ENCODE results near the gene RETREG2. TPM values are rescaled to one million over a fixed set of nuclear protein-coding genes. Genes with fewer than 3 reads are reported as not detected.
"Not testable (repeated sequence)": the region's sequence is repeated elsewhere in the genome, so short reads cannot be mapped to it uniquely, and the experiment has no call there.

RETREG2 gene
- polyA plus RNA-seq, 2 donors, result 28.4 to 38.6 TPM

GRCh38 chr2:219183151-219183772 lies 5.2 kb downstream of the RETREG2 start:
- no peak overlapping the region for H3K27ac ChIP-seq (ENCODE audit: low read depth in 2 of 2, low read length in 1 of 2)
- 91 to 95% methylated on average over 6 of the region's 6 CpGs for WGBS, 2 donors
- H3K9me3 ChIP-seq (ENCODE audit: control insufficient read depth in 2 of 2, insufficient read depth in 1 of 2, low read depth in 1 of 2, low read length in 1 of 2), result no peaks in the 10 kb centered on the region
- H3K36me3 ChIP-seq (ENCODE audit: control insufficient read depth in 2 of 2, insufficient read depth in 2 of 2, low read length in 1 of 2), result peaks cover 9 to 34% of the 10 kb centered on the region in 2 donors
- H3K27me3 ChIP-seq (ENCODE audit: control insufficient read depth in 1 of 2, insufficient read depth in 2 of 2, low read length in 2 of 2), result no peaks in the 10 kb centered on the region
- no peak overlapping the region for H3K4me3 ChIP-seq (ENCODE audit: low read depth in 1 of 2, low read length in 2 of 2)
- peaks cover 0 to 5% of the 10 kb centered on the region in 2 donors for H3K4me1 ChIP-seq (ENCODE audit: control insufficient read depth in 2 of 2, insufficient read depth in 2 of 2, low read length in 1 of 2)

- Histone ChIP-seq H3K4me3 (ENCODE audit: low read depth in 1 of 2, low read length in 2 of 2) (no peak overlapping the region), H3K4me1 (ENCODE audit: control insufficient read depth in 2 of 2, insufficient read depth in 2 of 2, low read length in 1 of 2) (peaks cover 0 to under 1% of the 10 kb centered on the region in 2 donors), H3K27ac (ENCODE audit: low read depth in 2 of 2, low read length in 1 of 2) (no peak overlapping the region), H3K36me3 (ENCODE audit: control insufficient read depth in 2 of 2, insufficient read depth in 2 of 2, low read length in 1 of 2) (peaks cover 9 to 34% of the 10 kb centered on the region in 2 donors), H3K27me3 (ENCODE audit: control insufficient read depth in 1 of 2, insufficient read depth in 2 of 2, low read length in 2 of 2) (no peaks in the 10 kb centered on the region), H3K9me3 (ENCODE audit: control insufficient read depth in 2 of 2, insufficient read depth in 1 of 2, low read depth in 1 of 2, low read length in 1 of 2) (no peaks in the 10 kb centered on the region)
- 92 to 97% methylated on average over 2 of the region's 2 CpGs for WGBS, 2 donors
These were observed 6.0 kb downstream of the RETREG2 start for GRCh38 chr2:219184121-219184520.

GRCh38 chr2:219186754-219187456 lies 8.8 kb downstream of the RETREG2 start:
- no peaks in the 10 kb centered on the region for H3K4me1 ChIP-seq (ENCODE audit: control insufficient read depth in 2 of 2, insufficient read depth in 2 of 2, low read length in 1 of 2)
- H3K27ac ChIP-seq (ENCODE audit: low read depth in 2 of 2, low read length in 1 of 2), result no peak overlapping the region
- H3K27me3 ChIP-seq (ENCODE audit: control insufficient read depth in 1 of 2, insufficient read depth in 2 of 2, low read length in 2 of 2), result no peaks in the 10 kb centered on the region
- no peak overlapping the region for H3K4me3 ChIP-seq (ENCODE audit: low read depth in 1 of 2, low read length in 2 of 2)
- H3K36me3 ChIP-seq (ENCODE audit: control insufficient read depth in 2 of 2, insufficient read depth in 2 of 2, low read length in 1 of 2), result peaks cover 4 to 20% of the 10 kb centered on the region in 2 donors
- H3K9me3 ChIP-seq (ENCODE audit: control insufficient read depth in 2 of 2, insufficient read depth in 1 of 2, low read depth in 1 of 2, low read length in 1 of 2), result no peaks in the 10 kb centered on the region
- 86 to 88% methylated on average over 7 of the region's 7 CpGs for WGBS, 2 donors

- 93 to 97% methylated on average over 1 of the region's 1 CpG for WGBS, 2 donors
- Histone ChIP-seq H3K27ac (ENCODE audit: low read depth in 2 of 2, low read length in 1 of 2) (no peak overlapping the region), H3K9me3 (ENCODE audit: control insufficient read depth in 2 of 2, insufficient read depth in 1 of 2, low read depth in 1 of 2, low read length in 1 of 2) (no peaks in the 10 kb centered on the region), H3K4me3 (ENCODE audit: low read depth in 1 of 2, low read length in 2 of 2) (no peak overlapping the region), H3K4me1 (ENCODE audit: control insufficient read depth in 2 of 2, insufficient read depth in 2 of 2, low read length in 1 of 2) (no peaks in the 10 kb centered on the region), H3K27me3 (ENCODE audit: control insufficient read depth in 1 of 2, insufficient read depth in 2 of 2, low read length in 2 of 2) (no peaks in the 10 kb centered on the region), H3K36me3 (ENCODE audit: control insufficient read depth in 2 of 2, insufficient read depth in 2 of 2, low read length in 1 of 2) (no peaks in the 10 kb centered on the region)
These were observed 19.3 kb downstream of the RETREG2 start for GRCh38 chr2:219197388-219197787.

- WGBS, 2 donors, result 75 to 79% methylated on average over 5 of the region's 5 CpGs
These were observed 20.9 kb downstream of the RETREG2 start for GRCh38 chr2:219198974-219199373.

GRCh38 chr2:219199470-219200211 lies 21.6 kb downstream of the RETREG2 start:
- H3K27ac ChIP-seq (ENCODE audit: low read depth in 2 of 2, low read length in 1 of 2), result no peak overlapping the region
- H3K4me1 ChIP-seq (ENCODE audit: control insufficient read depth in 2 of 2, insufficient read depth in 2 of 2, low read length in 1 of 2), result no peaks in the 10 kb centered on the region
- no peaks in the 10 kb centered on the region for H3K36me3 ChIP-seq (ENCODE audit: control insufficient read depth in 2 of 2, insufficient read depth in 2 of 2, low read length in 1 of 2)
- WGBS, 2 donors, result 84 to 86% methylated on average over 12 of the region's 12 CpGs
- H3K4me3 ChIP-seq (ENCODE audit: low read depth in 1 of 2, low read length in 2 of 2), result no peak overlapping the region
- no peaks in the 10 kb centered on the region for H3K9me3 ChIP-seq (ENCODE audit: control insufficient read depth in 2 of 2, insufficient read depth in 1 of 2, low read depth in 1 of 2, low read length in 1 of 2)
- no peaks in the 10 kb centered on the region for H3K27me3 ChIP-seq (ENCODE audit: control insufficient read depth in 1 of 2, insufficient read depth in 2 of 2, low read length in 2 of 2)

More at GRCh38 chr2:219198974-219199373, 20.9 kb downstream of the RETREG2 start:
- Histone ChIP-seq H3K27ac (ENCODE audit: low read depth in 2 of 2, low read length in 1 of 2) (no peak overlapping the region), H3K4me1 (ENCODE audit: control insufficient read depth in 2 of 2, insufficient read depth in 2 of 2, low read length in 1 of 2) (no peaks in the 10 kb centered on the region), H3K27me3 (ENCODE audit: control insufficient read depth in 1 of 2, insufficient read depth in 2 of 2, low read length in 2 of 2) (no peaks in the 10 kb centered on the region), H3K9me3 (ENCODE audit: control insufficient read depth in 2 of 2, insufficient read depth in 1 of 2, low read depth in 1 of 2, low read length in 1 of 2) (no peaks in the 10 kb centered on the region), H3K36me3 (ENCODE audit: control insufficient read depth in 2 of 2, insufficient read depth in 2 of 2, low read length in 1 of 2) (no peaks in the 10 kb centered on the region), H3K4me3 (ENCODE audit: low read depth in 1 of 2, low read length in 2 of 2) (no peak overlapping the region)

GRCh38 chr2:219200502-219201326 lies 22.6 kb downstream of the RETREG2 start:
- 77 to 81% methylated on average over 24 to 25 of the region's 26 CpGs for WGBS, 2 donors

GRCh38 chr2:219201331-219201730 lies 23.3 kb downstream of the RETREG2 start:
- H3K27ac ChIP-seq (ENCODE audit: low read depth in 2 of 2, low read length in 1 of 2); H3K27me3 ChIP-seq (ENCODE audit: control insufficient read depth in 1 of 2, insufficient read depth in 2 of 2, low read length in 2 of 2); H3K9me3 ChIP-seq (ENCODE audit: control insufficient read depth in 2 of 2, insufficient read depth in 1 of 2, low read depth in 1 of 2, low read length in 1 of 2); H3K36me3 ChIP-seq (ENCODE audit: control insufficient read depth in 2 of 2, insufficient read depth in 2 of 2, low read length in 1 of 2); H3K4me3 ChIP-seq (ENCODE audit: low read depth in 1 of 2, low read length in 2 of 2); H3K4me1 ChIP-seq (ENCODE audit: control insufficient read depth in 2 of 2, insufficient read depth in 2 of 2, low read length in 1 of 2): not testable (repeated sequence)
- WGBS, 2 donors, result 86 to 89% methylated on average over 14 to 21 of the region's 21 CpGs

More at GRCh38 chr2:219200502-219201326, 22.6 kb downstream of the RETREG2 start:
- H3K36me3 ChIP-seq (ENCODE audit: control insufficient read depth in 2 of 2, insufficient read depth in 2 of 2, low read length in 1 of 2); H3K4me1 ChIP-seq (ENCODE audit: control insufficient read depth in 2 of 2, insufficient read depth in 2 of 2, low read length in 1 of 2); H3K4me3 ChIP-seq (ENCODE audit: low read depth in 1 of 2, low read length in 2 of 2); H3K9me3 ChIP-seq (ENCODE audit: control insufficient read depth in 2 of 2, insufficient read depth in 1 of 2, low read depth in 1 of 2, low read length in 1 of 2); H3K27me3 ChIP-seq (ENCODE audit: control insufficient read depth in 1 of 2, insufficient read depth in 2 of 2, low read length in 2 of 2); H3K27ac ChIP-seq (ENCODE audit: low read depth in 2 of 2, low read length in 1 of 2): not testable (repeated sequence)
